OCI-LY1 (cell line): ENCODE results near the gene ADGRG7.

Source experiments
- H2AFZ ChIP-seq: fragments of 200-600 bp; sonication (generic), shearing (Covaris generic); 2 replicates; pipeline ENCODE4 v1.6.0; 2014; ENCODE audit warnings: antibody characterized with exemption, mild to moderate bottlenecking, low read length
- H3F3A ChIP-seq: fragments of 200-600 bp; sonication (generic), shearing (Covaris generic); 2 replicates; pipeline ENCODE4 v1.6.0; 2014; ENCODE audit warnings: mild to moderate bottlenecking, antibody characterized with exemption, low read length, moderate library complexity; ENCODE audit not compliant: insufficient read depth
- H3K27ac ChIP-seq: fragments of 200-600 bp; sonication (generic); 2 replicates; pipeline ENCODE4 v1.5.1; 2014; ENCODE audit warnings: low read length, mixed run types, mild to moderate bottlenecking, low read depth; ENCODE audit not compliant: poor library complexity, severe bottlenecking
- H3K27me3 ChIP-seq: fragments of 200-600 bp; sonication (generic); 2 replicates; pipeline ENCODE4 v1.6.0; 2014; ENCODE audit warnings: antibody characterized with exemption, mild to moderate bottlenecking, low read length, moderate library complexity; ENCODE audit not compliant: insufficient read depth
- H3K36me3 ChIP-seq: fragments of 200-600 bp; sonication (generic); 2 replicates; pipeline ENCODE4 v1.6.1; 2014; ENCODE audit warnings: mild to moderate bottlenecking, antibody characterized with exemption, low read length, moderate library complexity, mixed read lengths; ENCODE audit not compliant: insufficient read depth
- H3K4me1 ChIP-seq: fragments of 200-600 bp; sonication (generic); 2 replicates; pipeline ENCODE4 v1.5.1; 2014; ENCODE audit warnings: mild to moderate bottlenecking, low read length, moderate library complexity; ENCODE audit not compliant: insufficient read depth, severe bottlenecking
- H3K4me2 ChIP-seq: fragments of 200-600 bp; sonication (generic), shearing (Covaris generic); 2 replicates; pipeline ENCODE4 v1.6.1; 2014; ENCODE audit warnings: low read length
- H3K4me3 ChIP-seq: fragments of 200-600 bp; sonication (generic); 2 replicates; pipeline ENCODE4 v1.5.1; 2014; ENCODE audit warnings: low read length, low read depth, mild to moderate bottlenecking, mixed read lengths; ENCODE audit not compliant: poor library complexity, severe bottlenecking
- H3K79me2 ChIP-seq: fragments of 200-600 bp; shearing (Covaris generic); 2 replicates; pipeline ENCODE4 v1.6.1; 2016; ENCODE audit warnings: mixed run types, low read length, mixed read lengths; ENCODE audit not compliant: insufficient read depth
- H3K9ac ChIP-seq: fragments of 200-600 bp; sonication (generic), shearing (Covaris generic); 2 replicates; pipeline ENCODE4 v1.6.1; 2014; ENCODE audit warnings: mild to moderate bottlenecking, low read length, mixed read lengths
- H3K9me2 ChIP-seq: fragments of 200-600 bp; sonication (generic), shearing (Covaris generic); 2 replicates; pipeline ENCODE4 v1.6.1; 2014; ENCODE audit warnings: low read depth, mild to moderate bottlenecking, low read length, mixed read lengths
- H3K9me3 ChIP-seq: fragments of 200-600 bp; shearing (Covaris generic); 2 replicates; pipeline ENCODE4 v1.6.1; 2014; ENCODE audit warnings: low read length, mixed read lengths
- H4K20me1 ChIP-seq: fragments of 200-600 bp; sonication (generic), shearing (Covaris generic); 2 replicates; pipeline ENCODE4 v1.6.0; 2016; ENCODE audit warnings: mild to moderate bottlenecking, low read length; ENCODE audit not compliant: insufficient read depth
- CTCF ChIP-seq: fragments of 200-600 bp; sonication (generic), shearing (Covaris generic); IDR thresholded peaks from 2 replicates; pipeline ENCODE4 v1.5.1; 2017; ENCODE audit warnings: mild to moderate bottlenecking, antibody characterized with exemption, low read length, moderate library complexity, mixed read lengths
- EZH2 ChIP-seq: fragments of 200-600 bp; sonication (generic), shearing (Covaris generic); IDR thresholded peaks from 2 replicates; pipeline ENCODE4 v1.8.0; 2017; ENCODE audit warnings: borderline replicate concordance, mixed run types, mild to moderate bottlenecking, antibody characterized with exemption, low read length, moderate library complexity, mixed read lengths

The ADGRG7 gene

GRCh38 chr3:100609305-100609704 lies at the start of gene ADGRG7:
Gene ADGRG7, plus strand, starts transcription at chr3:100609601. Its CDS starts 256 bp downstream, at chr3:100609857.
- H3K4me2 ChIP-seq: no peak within 1 kb of the TSS
- no peaks in the 10 kb centered on the region for H3K9me3 ChIP-seq
- H3K9ac ChIP-seq: no peak within 1 kb of the TSS
- no peaks in the 10 kb centered on the region for H3F3A ChIP-seq
- H3K4me3 ChIP-seq: no peak within 1 kb of the TSS
- H3K36me3 ChIP-seq: no peaks in the 10 kb centered on the region
- no peaks in the 10 kb centered on the region for H3K4me1 ChIP-seq
- no peak for TF ChIP-seq EZH2
- no peaks in the 10 kb centered on the region for H3K79me2 ChIP-seq
- H3K27ac ChIP-seq: no peak within 1 kb of the TSS
- H2AFZ ChIP-seq: no peak within 1 kb of the TSS
- H4K20me1 ChIP-seq: no peaks in the 10 kb centered on the region
- no peaks in the 10 kb centered on the region for H3K9me2 ChIP-seq
- no peaks in the 10 kb centered on the region for H3K27me3 ChIP-seq

GRCh38 chr3:100560426-100560825 lies 49.0 kb upstream of the ADGRG7 start:
- no peaks in the 10 kb centered on the region for H3K9me3 ChIP-seq
- no peak overlapping the region for H2AFZ ChIP-seq
- TF ChIP-seq EZH2: no peak
- no peak for TF ChIP-seq CTCF
- H3K4me3 ChIP-seq: no peak overlapping the region
- H3F3A ChIP-seq: no peaks in the 10 kb centered on the region
- no peaks in the 10 kb centered on the region for H3K36me3 ChIP-seq
- no peaks in the 10 kb centered on the region for H3K4me1 ChIP-seq
- H3K9me2 ChIP-seq: no peaks in the 10 kb centered on the region
- H3K4me2 ChIP-seq: no peak overlapping the region
- H4K20me1 ChIP-seq: no peaks in the 10 kb centered on the region
- H3K9ac ChIP-seq: no peak overlapping the region
- H3K27ac ChIP-seq: no peak overlapping the region
- H3K79me2 ChIP-seq: no peaks in the 10 kb centered on the region
- H3K27me3 ChIP-seq: no peaks in the 10 kb centered on the region

DNA sequence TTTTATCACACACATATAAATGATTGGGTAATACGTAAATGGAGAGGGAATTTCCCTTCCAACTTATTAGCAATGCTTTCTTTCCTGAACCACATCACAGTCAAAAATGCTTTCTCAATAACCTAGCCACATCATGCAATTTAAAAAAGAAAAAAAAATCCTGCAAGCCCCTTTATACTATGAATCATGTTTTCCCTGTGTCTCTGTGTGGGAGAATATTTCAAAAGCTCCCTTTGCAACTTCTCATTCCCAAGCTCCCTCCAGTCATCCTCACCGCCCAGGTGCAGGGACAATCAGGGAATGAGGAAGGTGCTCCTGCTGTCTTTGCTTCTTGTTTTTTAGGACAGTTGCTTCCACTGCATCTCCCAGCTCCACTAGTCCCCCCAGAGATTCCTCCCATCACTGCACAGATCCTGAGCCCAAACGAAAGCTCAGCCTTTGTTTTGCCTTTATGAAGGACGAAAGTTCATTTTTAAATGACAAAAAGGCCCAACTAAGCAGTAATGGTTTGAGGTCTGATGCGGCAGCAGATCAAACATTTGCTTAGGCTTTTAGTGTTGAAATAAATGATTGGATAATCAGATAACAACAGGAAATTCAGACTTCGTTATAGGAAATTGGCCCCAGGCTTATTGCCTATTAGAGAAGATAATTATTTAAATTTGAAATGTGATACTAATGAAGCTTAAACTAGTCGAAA lies 47.8 kb upstream of the ADGRG7 start:
- no peaks in the 10 kb centered on the region for H3F3A ChIP-seq
- no peak overlapping the region for H3K27ac ChIP-seq
- H2AFZ ChIP-seq: no peak overlapping the region
- TF ChIP-seq CTCF (no peak), EZH2 (no peak)
- no peaks in the 10 kb centered on the region for H3K4me1 ChIP-seq
- H4K20me1 ChIP-seq: no peaks in the 10 kb centered on the region
- no peaks in the 10 kb centered on the region for H3K79me2 ChIP-seq
- H3K36me3 ChIP-seq: no peaks in the 10 kb centered on the region
- H3K9me2 ChIP-seq: no peaks in the 10 kb centered on the region
- no peak overlapping the region for H3K4me3 ChIP-seq
- no peak overlapping the region for H3K9ac ChIP-seq
- H3K27me3 ChIP-seq: no peaks in the 10 kb centered on the region
- no peaks in the 10 kb centered on the region for H3K9me3 ChIP-seq
- H3K4me2 ChIP-seq: no peak overlapping the region

- no peaks in the 10 kb centered on the region for H3K4me1 ChIP-seq
- no peak overlapping the region for H3K27ac ChIP-seq
- no peak overlapping the region for H3K4me2 ChIP-seq
- no peak overlapping the region for H2AFZ ChIP-seq
- H3K9me2 ChIP-seq: no peaks in the 10 kb centered on the region
- TF ChIP-seq EZH2 (no peak), CTCF (no peak)
- no peaks in the 10 kb centered on the region for H3K27me3 ChIP-seq
- H3K9ac ChIP-seq: no peak overlapping the region
- H3K79me2 ChIP-seq: no peaks in the 10 kb centered on the region
- no peaks in the 10 kb centered on the region for H3F3A ChIP-seq
- no peaks in the 10 kb centered on the region for H3K9me3 ChIP-seq
- H3K36me3 ChIP-seq: no peaks in the 10 kb centered on the region
- no peak overlapping the region for H3K4me3 ChIP-seq
- no peaks in the 10 kb centered on the region for H4K20me1 ChIP-seq
These were observed 47.1 kb upstream of the ADGRG7 start for GRCh38 chr3:100562224-100562857.
